K562 (cell line): ENCODE measurements around the gene TRIM27. TPM values are rescaled to one million over a fixed set of nuclear protein-coding genes. Genes with fewer than 3 reads are reported as not detected.
A peak's percentile ranks its signal among the peaks of the same experiment; 100 is the strongest.

ENCODE experiments used
- ATF2 ChIP-seq: sonication (generic); formaldehyde crosslinking; IDR thresholded peaks from 2 replicates; pipeline ENCODE4 v1.8.1; 2022; ENCODE audit warnings: missing genetic modification reagents
- BHLHE40 ChIP-seq: IDR thresholded peaks from 2 replicates; pipeline ENCODE4 v1.6.1; 2011; ENCODE audit warnings: low read length, improper control_type of control experiment
- BRF2 ChIP-seq: IDR thresholded peaks from 3 replicates; pipeline ENCODE4 v1.6.1; 2011; ENCODE audit warnings: borderline replicate concordance, mild to moderate bottlenecking; ENCODE audit not compliant: insufficient read length, insufficient read depth
- DPF2 ChIP-seq: fragments of 450-650 bp; IDR thresholded peaks from 2 replicates; pipeline ENCODE4 v1.6.1; 2016
- EHMT2 ChIP-seq: fragments of 450-650 bp; IDR thresholded peaks from 2 replicates; pipeline ENCODE4 v1.6.1; 2018; ENCODE audit warnings: antibody characterized with exemption
- ELF2 ChIP-seq: fragments of 250-450 bp; sonication (Bioruptor Pico); IDR thresholded peaks from 2 replicates; pipeline ENCODE4 v1.5.0; 2021; ENCODE audit warnings: mild to moderate bottlenecking
- ETV6 ChIP-seq, 3 experiments: fragments of 150-350 bp in 1 of 3; sonication (generic) in 1 of 3; formaldehyde crosslinking in 1 of 3; IDR thresholded peaks; 2 replicates each; pipeline versions ENCODE4 v1.6.1 to v1.8.0; 2014 to 2022; ENCODE audit warnings: borderline replicate concordance in 2 of 3, low read depth in 2 of 3, antibody characterized with exemption in 1 of 3, low read length in 1 of 3, mild to moderate bottlenecking in 1 of 3, missing genetic modification reagents in 1 of 3
- FOXJ2 ChIP-seq: fragments of 200-800 bp; sonication (Bioruptor generic); IDR thresholded peaks from 2 replicates; pipeline ENCODE4 v1.6.1; 2016; ENCODE audit warnings: missing genetic modification characterization, missing compliant biosample characterization
- KHSRP ChIP-seq: fragments of 450-650 bp; IDR thresholded peaks from 2 replicates; pipeline ENCODE4 v1.6.1; 2017
- MCM2 ChIP-seq: fragments of 450-650 bp; IDR thresholded peaks from 2 replicates; pipeline ENCODE4 v1.6.1; 2017; ENCODE audit warnings: low read depth, mild to moderate bottlenecking
- NELFE ChIP-seq: IDR thresholded peaks from 2 replicates; pipeline ENCODE4 v1.6.1; 2011; ENCODE audit warnings: mild to moderate bottlenecking; ENCODE audit not compliant: insufficient read depth, insufficient read length
- PTBP1 ChIP-seq: fragments of 200-400 bp; formaldehyde crosslinking; IDR thresholded peaks from 2 replicates; pipeline ENCODE4 v1.6.1; 2017; ENCODE audit warnings: low read depth, low read length
- RBM17 ChIP-seq: fragments of 200-400 bp; formaldehyde crosslinking; IDR thresholded peaks from 2 replicates; pipeline ENCODE4 v1.6.1; 2017; ENCODE audit warnings: low read depth, mild to moderate bottlenecking, low read length, borderline replicate concordance
- RBM25 ChIP-seq: fragments of 200-400 bp; formaldehyde crosslinking; IDR thresholded peaks from 2 replicates; pipeline ENCODE4 v1.6.1; 2018; ENCODE audit warnings: low read length, low read depth, moderate library complexity; ENCODE audit not compliant: severe bottlenecking
- SIN3A ChIP-seq, 2 experiments: fragments of 150-350 bp in 1 of 2; IDR thresholded peaks; 2 replicates each; pipeline ENCODE4 v1.6.1; 2011 to 2016; ENCODE audit warnings: borderline replicate concordance in 2 of 2, low read depth in 2 of 2, low read length in 2 of 2, mild to moderate bottlenecking in 2 of 2, moderate library complexity in 2 of 2; ENCODE audit not compliant: control insufficient read depth in 1 of 2
- SP2 ChIP-seq: IDR thresholded peaks from 2 replicates; pipeline ENCODE4 v1.6.1; 2011; ENCODE audit warnings: mild to moderate bottlenecking, low read depth, low read length, moderate library complexity; ENCODE audit not compliant: poor library complexity, severe bottlenecking; ENCODE audit errors: extremely low read depth
- SREBF1 ChIP-seq: fragments of 150-350 bp; IDR thresholded peaks from 2 replicates; pipeline ENCODE4 v1.6.1; 2014; ENCODE audit warnings: antibody characterized with exemption, low read depth, low read length, borderline replicate concordance
- TAF9B ChIP-seq: fragments of 450-650 bp; IDR thresholded peaks from 2 replicates; pipeline ENCODE4 v1.6.1; 2018; ENCODE audit warnings: mild to moderate bottlenecking; ENCODE audit not compliant: partially characterized antibody
- THAP7 ChIP-seq: fragments of 250-450 bp; sonication (Bioruptor Pico); IDR thresholded peaks from 2 replicates; pipeline ENCODE4 v1.5.0; 2021
- ZBTB33 ChIP-seq: sonication (generic); formaldehyde crosslinking; IDR thresholded peaks from 2 replicates; pipeline ENCODE4 v1.8.1; 2023; ENCODE audit warnings: mild to moderate bottlenecking, missing genetic modification reagents
- ZNF140 ChIP-seq: fragments of 250-450 bp; sonication (Bioruptor Pico); IDR thresholded peaks from 2 replicates; pipeline ENCODE4 v1.8.0; 2021; ENCODE audit warnings: moderate library complexity, mild to moderate bottlenecking, inconsistent platforms
- ZNF354B ChIP-seq: fragments of 250-450 bp; sonication (Bioruptor Pico); IDR thresholded peaks from 2 replicates; pipeline ENCODE4 v1.4.0; 2020
- ZNF79 ChIP-seq: fragments of 250-450 bp; sonication (Bioruptor Pico); IDR thresholded peaks from 2 replicates; pipeline ENCODE4 v1.4.0; 2020; ENCODE audit warnings: low read depth, mild to moderate bottlenecking, moderate library complexity
- polyA plus RNA-seq, 8 experiments: library from polyadenylated mRNA; depleted of rRNA in 4 of 8; stranded (reverse) in 5 of 8; unstranded in 3 of 8; fragments of >200 nt; fragmentation: Nextera tagmentation in 2 of 8; fragmentation: Illumina TruSeq in 1 of 8; extraction: Ambion mirVana in 2 of 8; extraction: Trizol in 1 of 8; gene quantifications; 2 replicates each; pipeline versions ENCODE4 v1.2.1 to v1.2.3, GENCODE V29; 2011 to 2014; ENCODE audit warnings: inconsistent platforms in 1 of 8, missing spikeins in 1 of 8
- total RNA-seq, 7 experiments: library from RNA; depleted of rRNA in 6 of 7; stranded (reverse); fragments of >200 nt in 6 of 7; fragmentation: Illumina TruSeq in 2 of 7; extraction: Trizol in 2 of 7; gene quantifications; 2 replicates each; pipeline versions ENCODE4 v1.2.1 to v1.2.3, GENCODE V29; 2011 to 2021; ENCODE audit warnings: low replicate concordance in 1 of 7

TRIM27 gene
- total and polyA plus RNA-seq, 9 of the 15 experiments (the other 6 are each of a cell fraction or from before 2014, with no cell fraction given): 37.7 to 235 (median 122) TPM

GRCh38 chr6:28880894-28881780 lies 42.6 kb downstream of the TRIM27 start (continued):
- TF ChIP-seq SIN3A (IDR thresholded peaks at IDR 0.05; ENCODE audit: borderline replicate concordance in 2 of 2, control insufficient read depth in 1 of 2, low read depth in 2 of 2, low read length in 2 of 2) (no peak), ZNF354B (CRISPR knock-in tag) (no peak), EHMT2 (no peak), BHLHE40 (no peak), ZBTB33 (peak; percentile 56; the same call in 1 of the 2 replicates), PTBP1 (no peak), RBM25 (no peak), MCM2 (no peak), DPF2 (peak; percentile 65), ELF2 (CRISPR knock-in tag) (no peak), SREBF1 (no peak), ETV6 (IDR thresholded peaks at IDR 0.05; ENCODE audit: borderline replicate concordance in 1 of 2, low read depth in 2 of 2, low read length in 1 of 2) (no peak), ETV6 (CRISPR knock-in tag; IDR thresholded peaks at IDR 0.05; ENCODE audit: borderline replicate concordance) (no peak), BRF2 (no peak), ATF2 (CRISPR knock-in tag) (no peak), THAP7 (no peak), ZNF140 (no peak), FOXJ2 (tag) (no peak), NELFE (no peak), TAF9B (peak; percentile 47), RBM17 (no peak), SP2 (no peak), KHSRP (no peak), ZNF79 (CRISPR knock-in tag) (no peak)
